ENCODE data around the gene TMSB15C.

GRCh38 chrX:104041003-104041402 is 35.0 kb downstream of the TMSB15C start:
- no peak for TF ChIP-seq CTCF (IDR thresholded peaks at IDR 0.05)
- TF ChIP-seq POLR2A (IDR thresholded peaks at IDR 0.05), result no peak

All from adrenal gland (tissue), 5 donors.